Spleen (tissue), 7 donors: ENCODE data around the gene SLC10A6.
"Not testable (repeated sequence)": the region's sequence is repeated elsewhere in the genome, so short reads cannot be mapped to it uniquely, and the experiment has no call there.

ENCODE experiments used
- CTCF ChIP-seq, 11 experiments: fragments of 200-600 bp in 7 of 11; fragments of 450-650 bp in 4 of 11; sonication (generic) in 4 of 11; IDR thresholded peaks in 8 of 11; conservative IDR thresholded peaks in 3 of 11; 1 replicate in 7 of 11; 2 replicates in 4 of 11; pipeline versions ENCODE4 v1.4.0 to v1.8.0; 2016 to 2021; ENCODE audit warnings: antibody characterized with exemption in 11 of 11, inconsistent platforms in 4 of 11, mild to moderate bottlenecking in 1 of 11
- POLR2A ChIP-seq, 3 donors: fragments of 450-650 bp; IDR thresholded peaks; one replicate each; pipeline ENCODE4 v1.5.1; 2017; ENCODE audit warnings: antibody characterized with exemption in 3 of 3, mild to moderate bottlenecking in 1 of 3
- donor health status: DM: no; HTN: no; CAD: no; lungs with moderate emphysema.
- donor health status: DM: no; HTN: no; CAD: no.
- donor health status: DM: no; HTN: no; CAD: no.

DNA sequence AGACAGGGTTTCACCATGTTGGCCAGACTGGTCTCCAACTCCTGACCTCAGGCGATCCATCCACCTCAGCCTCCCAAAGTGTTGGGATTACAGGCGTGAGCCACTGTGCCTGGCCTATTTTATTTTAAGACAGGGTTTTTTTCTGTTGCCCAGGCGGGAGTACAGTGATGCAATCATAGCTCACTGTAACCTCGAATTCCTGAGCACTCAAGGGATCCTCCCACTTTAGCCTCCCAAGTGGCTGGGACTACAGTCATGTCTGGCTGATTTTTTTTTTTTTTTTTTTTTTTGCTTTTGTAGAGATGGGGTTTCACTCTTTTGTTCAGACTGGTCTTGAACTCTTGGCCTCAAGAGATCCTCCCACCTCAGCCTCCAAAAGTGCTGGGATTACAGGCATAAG lies 26.3 kb upstream of the SLC10A6 start:
- TF ChIP-seq CTCF (IDR thresholded peaks at IDR 0.05 in 8 of 11, conservative IDR thresholded peaks at IDR 0.05 in 3 of 11); POLR2A (IDR thresholded peaks at IDR 0.05): not testable (repeated sequence)
